GM12865 (cell line): Measurements from ENCODE around the gene RRM2.

Experiments used
- DNase-seq: peaks from one replicate; pipeline ENCODE4 v3.0.0; 2010; ENCODE audit warnings: low read depth
- H3K4me3 ChIP-seq: 2 replicates; pipeline ENCODE4 v1.5.1; 2011; ENCODE audit warnings: mild to moderate bottlenecking, low read depth, low read length, control low read depth
- TF ChIP-seq, protein P1 (sequence below): IDR thresholded peaks from 2 replicates; pipeline ENCODE4 v1.5.1; 2011; ENCODE audit warnings: low read length, control low read depth, low read depth, inconsistent platforms; ENCODE audit not compliant: insufficient read depth; ENCODE audit errors: missing control alignments

RRM2 gene

DNA sequence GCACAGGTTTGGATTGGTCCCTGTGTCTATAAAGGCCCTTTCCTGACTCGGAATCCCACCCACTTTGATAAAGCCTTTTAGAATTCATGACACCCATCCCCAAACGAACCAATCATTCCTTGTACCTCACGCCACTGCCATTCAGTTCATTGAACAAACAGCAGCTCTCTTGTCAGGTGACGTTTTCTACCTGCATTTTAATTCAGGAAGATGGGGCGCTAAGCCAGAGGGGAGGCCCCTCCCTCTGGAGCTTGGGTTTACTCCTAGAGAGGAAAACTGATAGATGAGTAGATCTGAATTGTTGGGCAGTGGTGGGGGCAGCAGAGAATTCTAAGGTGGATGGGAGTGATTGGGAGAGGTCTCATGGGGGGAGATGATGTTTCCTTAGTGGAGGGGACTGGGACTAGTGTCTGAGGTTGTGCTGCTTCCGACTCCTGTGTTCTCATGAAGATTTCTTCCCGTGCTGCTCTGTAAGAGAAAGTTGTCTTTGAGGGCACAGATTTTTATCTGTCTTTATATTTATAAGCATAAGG is 9.6 kb downstream of the RRM2 start:
- no peak overlapping the region for H3K4me3 ChIP-seq
- TF ChIP-seq, protein P1, sequence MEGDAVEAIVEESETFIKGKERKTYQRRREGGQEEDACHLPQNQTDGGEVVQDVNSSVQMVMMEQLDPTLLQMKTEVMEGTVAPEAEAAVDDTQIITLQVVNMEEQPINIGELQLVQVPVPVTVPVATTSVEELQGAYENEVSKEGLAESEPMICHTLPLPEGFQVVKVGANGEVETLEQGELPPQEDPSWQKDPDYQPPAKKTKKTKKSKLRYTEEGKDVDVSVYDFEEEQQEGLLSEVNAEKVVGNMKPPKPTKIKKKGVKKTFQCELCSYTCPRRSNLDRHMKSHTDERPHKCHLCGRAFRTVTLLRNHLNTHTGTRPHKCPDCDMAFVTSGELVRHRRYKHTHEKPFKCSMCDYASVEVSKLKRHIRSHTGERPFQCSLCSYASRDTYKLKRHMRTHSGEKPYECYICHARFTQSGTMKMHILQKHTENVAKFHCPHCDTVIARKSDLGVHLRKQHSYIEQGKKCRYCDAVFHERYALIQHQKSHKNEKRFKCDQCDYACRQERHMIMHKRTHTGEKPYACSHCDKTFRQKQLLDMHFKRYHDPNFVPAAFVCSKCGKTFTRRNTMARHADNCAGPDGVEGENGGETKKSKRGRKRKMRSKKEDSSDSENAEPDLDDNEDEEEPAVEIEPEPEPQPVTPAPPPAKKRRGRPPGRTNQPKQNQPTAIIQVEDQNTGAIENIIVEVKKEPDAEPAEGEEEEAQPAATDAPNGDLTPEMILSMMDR: no peak
- no peak for DNase-seq

DNA sequence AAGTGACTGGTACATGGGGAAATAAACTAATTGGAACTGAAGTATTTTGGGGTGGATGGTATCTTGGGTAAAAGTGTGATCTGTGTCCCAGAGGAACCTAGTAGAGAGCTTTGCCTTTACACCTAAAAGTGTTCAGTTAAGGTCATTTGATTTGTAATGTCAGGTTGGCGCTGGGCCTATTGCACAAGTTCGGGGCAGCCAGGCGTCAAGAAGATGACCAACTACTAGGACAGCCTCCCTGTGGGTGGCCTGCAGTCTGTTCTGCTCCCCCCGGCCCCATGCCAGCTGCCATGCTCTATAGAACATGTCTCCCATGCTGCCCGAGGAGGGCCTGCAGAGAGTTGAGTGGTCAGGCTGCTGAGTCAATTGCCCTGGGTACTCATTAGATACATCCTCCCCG is 10.1 kb downstream of the RRM2 start:
- no peak overlapping the region for H3K4me3 ChIP-seq
- TF ChIP-seq, protein P1: no peak

DNA sequence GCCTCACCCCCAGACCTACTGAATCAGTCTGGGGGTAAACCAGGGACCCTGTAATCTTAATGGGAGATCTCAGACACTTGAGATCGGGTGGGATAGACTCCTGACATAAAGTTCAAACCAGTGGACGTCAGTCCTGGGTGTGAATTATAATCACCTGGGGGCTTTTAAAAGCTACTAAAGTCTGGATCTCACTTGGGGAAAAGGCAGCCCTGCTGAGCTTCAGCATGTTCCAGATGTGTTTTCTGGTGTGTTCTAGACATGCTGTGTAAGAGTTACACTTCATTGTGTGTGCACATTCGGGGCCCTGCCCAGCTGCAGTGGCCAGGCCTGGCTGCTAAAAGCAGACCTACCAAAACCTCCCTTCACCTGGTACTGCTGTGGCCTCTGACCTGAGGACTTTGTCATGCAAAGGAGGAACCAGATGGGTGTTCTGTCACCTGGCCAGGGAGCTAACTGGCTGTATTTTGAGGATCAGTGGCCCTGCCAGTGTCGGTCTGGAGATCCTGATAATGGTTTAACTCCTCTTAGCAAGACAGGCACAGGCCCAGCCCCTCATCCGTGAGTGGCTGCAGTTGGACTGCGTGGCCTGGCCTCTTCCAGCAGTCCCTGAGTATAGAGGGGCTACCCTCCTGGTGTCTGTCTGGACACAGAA is 10.6 kb downstream of the RRM2 start:
- DNase-seq: no peak
- H3K4me3 ChIP-seq: no peak overlapping the region
- TF ChIP-seq, protein P1: no peak

More for the DNA sequence above, 10.1 kb downstream of the RRM2 start:
- DNase-seq: no peak

DNA sequence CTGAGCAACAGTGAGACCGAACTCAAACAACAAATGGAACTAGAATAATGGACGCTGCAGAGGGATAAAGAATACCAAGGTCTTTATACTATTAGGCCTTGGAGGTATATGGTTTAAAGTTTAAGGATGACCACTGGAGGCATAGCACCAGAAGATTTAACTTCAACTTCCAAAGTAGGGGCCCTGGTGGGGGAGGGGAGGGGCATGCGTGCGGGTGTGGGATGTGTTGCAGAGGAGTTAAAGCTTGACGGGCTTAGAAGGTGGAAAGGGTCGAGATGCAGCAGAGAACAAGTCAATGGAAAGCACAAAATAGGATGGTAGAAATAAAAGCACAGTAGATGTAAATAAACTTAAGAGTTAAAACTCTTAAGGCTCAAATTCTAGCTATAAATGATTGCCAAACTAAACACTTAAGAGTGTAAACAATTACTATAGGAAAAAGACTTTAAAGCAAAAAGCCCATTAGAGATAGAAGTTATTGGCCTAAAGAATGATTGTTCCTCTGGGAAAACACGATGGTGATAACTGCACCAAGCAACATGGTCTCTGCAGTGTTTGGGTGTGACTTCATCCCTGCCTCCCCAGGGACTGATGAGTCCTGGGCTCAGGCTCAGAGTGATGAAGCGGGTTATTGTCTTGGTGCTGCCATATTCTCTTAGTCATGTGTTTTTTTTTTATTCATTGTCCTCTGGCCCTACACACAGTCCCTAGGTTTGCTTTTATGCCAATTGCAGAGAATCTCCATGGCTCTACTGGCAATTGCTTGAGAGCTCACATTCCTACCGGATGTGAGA is 13.0 kb downstream of the RRM2 start:
- H3K4me3 ChIP-seq: no peak overlapping the region
- TF ChIP-seq, protein P1: no peak
- no peak for DNase-seq

DNA sequence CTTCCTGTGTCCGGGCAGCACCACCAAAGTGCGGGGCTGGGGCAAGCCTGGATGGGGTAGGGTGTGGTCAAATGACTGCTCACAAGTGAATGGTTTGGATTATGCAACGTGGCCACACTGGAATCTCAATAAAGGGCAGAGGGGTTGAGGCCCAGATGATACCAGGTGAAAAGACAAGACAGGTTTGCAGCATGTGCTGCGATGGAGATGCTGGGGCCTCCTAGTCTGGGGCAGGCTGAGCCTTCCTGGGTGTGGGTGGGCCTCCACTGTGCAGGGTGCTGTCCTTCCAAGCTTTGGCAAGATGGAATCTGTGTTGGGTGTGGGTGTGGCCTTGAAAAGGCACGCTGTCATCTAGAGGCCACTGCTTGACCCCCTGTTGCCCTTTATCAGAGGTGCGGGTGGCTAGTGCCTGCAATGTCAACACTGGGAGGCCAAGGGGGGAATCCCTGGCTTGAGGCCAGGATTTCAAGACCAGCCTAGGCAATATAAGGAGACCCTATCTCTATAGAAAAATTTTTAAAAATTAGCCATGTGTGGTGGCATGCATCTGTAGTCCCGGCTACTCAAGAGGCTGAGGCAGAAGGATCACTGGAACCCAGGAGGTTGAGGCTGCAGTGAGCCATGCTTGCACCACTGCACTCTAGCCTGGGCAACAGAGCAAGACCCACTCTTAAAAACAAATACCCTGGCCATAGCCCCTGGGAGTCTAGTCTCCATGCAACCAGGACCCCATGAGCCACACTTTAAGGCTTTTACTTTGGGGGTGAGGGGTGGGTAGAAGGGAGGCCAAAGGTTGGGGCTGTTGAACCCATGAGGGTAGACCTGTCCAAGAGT is 13.8 kb downstream of the RRM2 start:
- DNase-seq: no peak
- H3K4me3 ChIP-seq: no peak overlapping the region
- TF ChIP-seq, protein P1: no peak

DNA sequence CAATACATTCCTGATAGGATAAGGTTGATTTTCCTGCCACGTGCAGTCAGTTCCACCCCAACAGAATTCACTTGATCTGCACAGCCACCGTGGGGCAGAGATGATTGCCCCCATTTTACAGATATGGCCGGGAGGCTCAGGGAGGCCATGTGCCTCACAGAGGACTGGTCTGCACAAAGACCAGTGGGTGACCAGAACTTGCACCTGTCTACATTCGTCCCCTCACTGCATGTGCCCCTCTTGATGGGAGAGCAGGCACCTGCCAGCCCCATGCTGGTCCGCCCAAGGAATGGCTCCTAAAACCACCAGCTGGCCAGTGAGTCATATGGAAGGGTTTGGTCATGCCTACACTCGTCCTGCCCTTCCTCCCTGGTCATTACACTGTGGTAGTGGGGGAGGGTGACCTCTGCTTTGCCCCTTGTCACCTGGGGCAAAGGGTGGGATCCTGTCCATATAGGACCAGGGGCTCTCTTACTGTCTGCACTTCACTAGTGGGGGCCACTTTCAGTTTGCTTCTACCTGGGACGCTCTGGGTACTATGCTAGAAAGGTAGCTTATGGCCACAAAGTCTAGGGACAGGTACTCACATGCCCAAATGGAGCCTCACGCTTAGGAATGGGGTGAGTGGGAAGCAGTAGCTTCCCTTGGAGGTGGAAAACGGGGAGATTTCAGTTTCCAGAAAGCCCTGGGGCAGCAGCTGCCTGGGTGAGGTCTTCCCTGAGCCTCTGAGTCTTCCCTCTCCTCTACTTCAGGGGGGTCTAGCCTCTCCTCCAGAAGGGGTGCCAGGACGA is 14.7 kb downstream of the RRM2 start:
- no peak for DNase-seq
- TF ChIP-seq, protein P1: no peak
- H3K4me3 ChIP-seq: no peak overlapping the region
